SHP77 (cell line): ENCODE data around the gene CHCHD3.
"Not testable (repeated sequence)": the region's sequence is repeated elsewhere in the genome, so short reads cannot be mapped to it uniquely, and the experiment has no call there.

Source experiments
- DNase-seq, 2 experiments: peaks; one replicate each; lab custom pipeline; 2025; lab: John Stamatoyannopoulos, UW

The CHCHD3 gene

GRCh38 chr7:132902294-132902693, 179.6 kb downstream of the CHCHD3 start:
- not testable (repeated sequence) for DNase-seq

- DNase-seq: no peak
These were observed 180.6 kb downstream of the CHCHD3 start for GRCh38 chr7:132901241-132901640.

DNA sequence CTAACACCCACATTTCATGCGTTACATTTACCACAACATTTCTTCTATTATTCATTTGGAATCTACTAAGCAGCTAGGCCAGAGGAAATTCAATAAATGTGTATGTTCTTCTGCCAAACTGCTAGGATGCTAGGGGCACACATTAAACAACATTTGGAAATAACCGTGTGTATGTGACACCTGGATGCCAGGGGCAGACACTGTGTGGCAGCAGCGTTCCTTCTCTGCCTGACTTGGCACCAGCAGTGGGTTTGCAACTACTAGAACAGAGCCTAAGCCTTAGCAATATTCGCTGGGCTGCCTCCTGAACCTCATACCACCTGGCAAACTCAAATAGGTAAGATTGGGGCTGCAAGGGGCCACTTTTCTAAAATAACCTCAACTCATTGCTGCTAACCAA, 182.1 kb downstream of the CHCHD3 start:
- DNase-seq: no peak

- DNase-seq: not testable (repeated sequence)
These were observed 183.2 kb downstream of the CHCHD3 start for GRCh38 chr7:132898641-132899175.

GRCh38 chr7:132897093-132897687, 184.7 kb downstream of the CHCHD3 start:
- DNase-seq: no peak

GRCh38 chr7:132895231-132895630, 186.7 kb downstream of the CHCHD3 start:
- no peak for DNase-seq

- no peak for DNase-seq
These were observed 188.3 kb downstream of the CHCHD3 start for GRCh38 chr7:132893560-132893959.

- DNase-seq: not testable (repeated sequence)
These were observed 189.1 kb downstream of the CHCHD3 start for GRCh38 chr7:132892744-132893143.

GRCh38 chr7:132891554-132891953, 190.3 kb downstream of the CHCHD3 start:
- DNase-seq: no peak

DNA sequence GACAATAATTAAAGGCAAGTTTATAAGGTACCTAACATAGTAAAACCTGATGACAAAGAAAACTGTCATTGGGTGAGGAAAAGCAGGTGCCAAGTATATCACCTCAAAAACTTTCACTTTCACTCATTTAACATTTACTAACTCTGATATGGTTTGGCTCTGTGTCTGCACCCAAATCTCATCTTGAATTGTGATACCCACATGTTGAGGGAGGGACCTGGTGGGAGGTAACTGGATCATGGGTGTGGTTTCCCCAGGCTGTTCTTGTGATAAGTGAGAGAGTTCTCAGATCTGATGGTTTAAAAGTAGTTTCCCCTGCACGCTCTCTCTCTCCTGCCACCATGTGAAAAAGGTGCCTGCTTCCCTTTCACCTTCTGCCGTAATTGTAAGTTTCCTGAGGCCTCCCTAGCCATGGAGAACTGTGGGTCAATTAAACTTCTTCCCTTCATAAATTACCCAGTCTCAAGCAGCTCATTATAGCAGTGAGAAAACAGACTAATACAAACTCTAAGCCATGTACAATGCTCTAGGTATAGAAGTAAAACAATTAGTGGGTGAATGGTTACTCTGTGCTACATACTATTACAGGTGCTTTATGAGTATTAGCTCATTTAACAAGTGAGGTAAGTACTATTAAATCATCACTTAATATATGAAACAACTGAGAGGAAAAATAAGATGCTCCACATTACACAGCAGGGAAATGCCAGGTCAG, 199.0 kb downstream of the CHCHD3 start:
- no peak for DNase-seq

DNA sequence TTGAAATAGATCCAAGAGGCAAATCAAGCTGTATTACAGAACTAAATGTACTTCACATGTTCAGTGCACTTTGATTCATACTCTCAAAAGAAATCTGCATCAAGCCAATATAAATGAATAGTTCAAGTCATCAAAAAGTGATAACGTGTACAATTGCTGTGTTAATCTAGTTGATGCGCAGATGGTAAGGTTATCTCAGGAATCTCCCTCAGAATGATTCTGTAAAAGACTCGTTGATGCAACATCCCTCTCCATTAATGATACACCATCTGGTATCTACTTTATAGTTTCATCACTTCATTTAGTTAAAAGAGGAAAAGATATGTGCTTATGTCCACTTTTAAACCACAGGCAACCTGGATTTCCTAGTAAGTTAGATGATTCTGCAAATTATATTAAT, 200.6 kb downstream of the CHCHD3 start:
- no peak for DNase-seq

DNA sequence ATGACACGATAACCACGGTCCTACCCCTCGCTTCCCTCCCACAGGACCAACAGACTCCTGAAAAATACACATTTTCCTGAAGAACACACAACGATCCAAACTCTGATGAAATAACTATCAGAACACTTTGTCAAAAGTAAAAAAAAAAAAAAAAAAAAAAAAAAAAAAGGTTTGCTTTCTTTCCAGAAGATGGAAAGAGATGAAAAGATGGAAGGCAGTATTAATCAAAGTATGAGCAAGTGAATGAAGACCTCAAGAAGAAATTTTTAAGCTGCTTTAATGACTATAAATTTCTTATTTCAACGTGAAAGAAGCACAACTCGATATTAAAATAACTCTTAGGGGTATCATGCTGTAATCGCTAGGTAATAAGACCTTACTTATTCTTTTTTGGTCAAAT, 202.3 kb downstream of the CHCHD3 start:
- no peak for DNase-seq

- DNase-seq: no peak
These were observed 203.5 kb downstream of the CHCHD3 start for GRCh38 chr7:132878204-132878919.

GRCh38 chr7:132877573-132877972, 204.3 kb downstream of the CHCHD3 start:
- no peak for DNase-seq

- DNase-seq: no peak
These were observed 205.3 kb downstream of the CHCHD3 start for GRCh38 chr7:132876576-132876975.

- no peak for DNase-seq
These were observed 209.9 kb downstream of the CHCHD3 start for GRCh38 chr7:132872034-132872433.

DNA sequence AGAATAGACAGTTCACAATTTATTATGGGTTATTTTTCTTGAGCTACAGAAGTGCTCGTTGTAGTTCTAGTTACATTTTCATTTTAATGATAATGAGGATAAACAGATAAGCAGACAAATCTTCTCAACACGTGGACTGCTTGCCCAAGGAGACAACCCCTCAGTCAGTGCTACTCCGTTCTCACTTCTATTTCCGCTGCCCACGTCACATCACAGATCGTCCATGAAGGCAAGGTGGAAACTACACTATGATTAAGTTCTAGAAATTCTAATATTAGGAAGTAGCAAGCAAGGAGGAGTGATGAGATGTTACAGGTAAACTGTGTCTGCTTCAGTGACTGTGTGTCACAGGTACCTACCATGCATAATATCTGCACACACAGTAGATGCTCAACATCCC, 210.5 kb downstream of the CHCHD3 start:
- DNase-seq: no peak

- no peak for DNase-seq
These were observed 212.6 kb downstream of the CHCHD3 start for GRCh38 chr7:132869166-132869861.

- DNase-seq: no peak
These were observed 215.3 kb downstream of the CHCHD3 start for GRCh38 chr7:132866551-132866950.

- DNase-seq: no peak
These were observed 215.8 kb downstream of the CHCHD3 start for GRCh38 chr7:132866144-132866531.

- no peak for DNase-seq
These were observed 216.3 kb downstream of the CHCHD3 start for GRCh38 chr7:132865366-132866143.
